RKO (cell line): ENCODE measurements around the gene FRMPD4.

Experiments
- DNase-seq: peaks from one replicate; pipeline ENCODE4 v3.0.0-alpha.2; 2016; ENCODE audit warnings: low spot score

Gene FRMPD4

DNA sequence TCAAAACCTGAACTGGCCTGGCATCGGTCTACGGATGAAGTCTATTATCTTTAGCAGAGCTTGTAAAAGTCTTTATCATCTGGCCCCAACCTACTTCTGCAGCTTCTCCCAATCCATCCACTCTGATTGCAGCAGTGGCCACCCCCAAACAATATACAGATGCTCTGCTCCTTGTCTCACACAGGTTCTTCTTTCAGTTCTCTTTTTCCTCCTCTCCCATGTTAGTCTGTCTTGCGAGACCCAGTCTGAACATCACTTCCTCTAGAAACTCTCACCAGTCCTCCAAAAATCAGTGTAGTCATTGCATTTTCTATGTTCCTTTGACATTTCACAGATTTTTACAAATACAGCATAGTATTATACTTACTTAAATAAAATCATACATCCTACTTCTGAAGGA is 163.0 kb downstream of the FRMPD4 start:
- DNase-seq, result no peak

DNA sequence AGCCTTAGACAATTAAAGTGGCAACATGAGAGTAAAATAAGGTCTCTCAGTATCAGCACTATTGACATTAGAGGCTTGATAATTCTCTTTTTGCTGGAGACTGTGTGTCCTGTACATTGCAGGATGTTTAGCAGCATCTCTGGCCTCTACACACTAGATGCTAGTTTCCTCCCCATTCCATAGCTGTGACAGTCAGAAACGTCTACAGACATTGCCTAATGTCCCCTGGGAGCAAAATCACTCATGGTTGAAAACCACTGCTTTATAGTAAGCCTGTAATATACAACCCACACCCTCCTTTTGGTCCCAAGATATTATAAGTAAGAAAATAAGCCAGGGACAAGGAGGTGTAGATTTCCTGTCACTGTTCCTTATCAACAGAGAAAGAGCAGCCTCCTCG is 166.0 kb downstream of the FRMPD4 start:
- no peak for DNase-seq

DNA sequence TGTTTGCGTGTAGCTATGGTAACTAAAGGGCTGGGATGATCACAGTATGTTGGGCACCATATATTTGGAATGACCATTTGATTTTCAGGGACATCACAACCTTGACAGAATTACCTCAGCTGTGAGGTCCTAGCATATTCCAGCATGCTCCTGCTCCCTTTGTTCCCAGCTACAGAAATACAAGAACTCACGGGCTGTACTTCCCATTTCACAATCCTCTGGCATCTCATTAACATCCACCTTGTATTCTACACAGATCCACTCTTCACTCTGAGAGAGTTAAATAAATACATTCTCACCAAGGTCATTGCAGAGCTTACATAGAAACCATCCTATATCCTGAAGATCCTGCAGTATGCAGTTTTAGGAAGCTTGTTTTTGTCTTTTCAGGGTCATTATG is 169.7 kb downstream of the FRMPD4 start:
- DNase-seq, result no peak

DNA sequence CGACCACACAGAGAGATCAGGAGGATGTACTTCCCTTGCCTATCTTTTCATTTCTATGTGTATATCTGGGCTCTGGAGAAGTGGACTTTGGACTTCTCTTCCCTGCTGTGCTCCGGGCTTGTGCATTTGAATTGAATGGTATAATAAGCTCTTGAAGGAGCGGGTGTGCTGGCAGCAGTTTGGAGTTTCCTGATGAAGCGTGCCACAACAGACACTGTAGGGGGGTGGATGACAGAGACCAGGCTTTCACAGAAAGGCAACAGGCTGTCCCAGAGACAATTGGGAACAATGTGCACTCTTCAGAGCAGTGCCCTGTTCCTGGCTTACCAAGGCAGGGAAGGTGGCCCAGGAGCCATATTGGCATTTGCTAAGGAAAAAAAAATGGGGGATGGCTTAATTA is 170.1 kb downstream of the FRMPD4 start:
- no peak for DNase-seq

- no peak for DNase-seq
These were observed 170.9 kb downstream of the FRMPD4 start for GRCh38 chrX:12309040-12309743.

GRCh38 chrX:12309744-12310076 is 171.4 kb downstream of the FRMPD4 start:
- no peak for DNase-seq

DNA sequence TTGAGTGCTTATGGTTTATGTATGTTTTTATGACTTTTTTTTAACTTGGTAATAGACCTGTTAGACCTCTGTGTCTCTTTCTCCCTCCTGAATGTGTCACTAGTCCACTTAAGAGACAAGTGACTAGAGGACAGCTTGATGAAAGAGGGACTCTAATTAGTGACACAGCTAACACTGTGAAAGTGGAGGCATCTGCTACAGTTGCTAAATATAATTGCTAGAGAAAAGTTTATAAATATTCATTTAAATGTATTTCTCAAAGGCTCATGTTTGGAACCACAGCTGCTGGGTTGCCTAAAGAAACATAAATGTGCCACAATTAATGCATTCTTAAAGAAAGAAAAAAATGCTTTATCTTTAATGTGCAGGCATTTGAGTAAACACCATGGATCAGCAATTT is 176.4 kb downstream of the FRMPD4 start:
- DNase-seq, result no peak

- DNase-seq, result no peak
These were observed 177.3 kb downstream of the FRMPD4 start for GRCh38 chrX:12315526-12315925.

DNA sequence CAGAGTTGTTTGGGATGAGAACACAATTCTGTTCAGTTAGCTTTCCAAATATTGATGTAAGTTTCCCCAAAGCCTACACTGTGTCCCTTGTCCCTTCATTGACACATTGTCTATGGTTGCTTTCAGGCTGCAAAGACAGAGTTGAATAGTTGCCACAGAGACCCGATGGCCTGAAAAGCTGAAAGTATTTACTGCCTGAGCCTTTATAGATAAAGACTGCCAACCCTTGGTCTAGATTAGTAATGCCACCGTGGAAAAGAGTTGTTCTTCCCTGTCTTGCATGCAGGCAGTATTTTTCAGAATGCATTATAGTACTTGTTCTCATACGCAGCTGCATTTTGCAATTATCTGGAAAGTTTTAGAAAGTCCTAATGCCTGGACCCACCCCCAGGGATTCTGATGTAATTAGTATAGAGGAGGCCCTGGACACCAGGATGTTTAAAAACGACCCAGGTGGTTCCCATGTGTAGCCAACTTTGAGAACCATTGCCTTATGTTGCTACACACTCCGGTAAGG is 180.8 kb downstream of the FRMPD4 start:
- no peak for DNase-seq

GRCh38 chrX:12319992-12320391 is 181.7 kb downstream of the FRMPD4 start:
- DNase-seq, result no peak

- DNase-seq, result no peak
These were observed 183.8 kb downstream of the FRMPD4 start for GRCh38 chrX:12322031-12322430.

DNA sequence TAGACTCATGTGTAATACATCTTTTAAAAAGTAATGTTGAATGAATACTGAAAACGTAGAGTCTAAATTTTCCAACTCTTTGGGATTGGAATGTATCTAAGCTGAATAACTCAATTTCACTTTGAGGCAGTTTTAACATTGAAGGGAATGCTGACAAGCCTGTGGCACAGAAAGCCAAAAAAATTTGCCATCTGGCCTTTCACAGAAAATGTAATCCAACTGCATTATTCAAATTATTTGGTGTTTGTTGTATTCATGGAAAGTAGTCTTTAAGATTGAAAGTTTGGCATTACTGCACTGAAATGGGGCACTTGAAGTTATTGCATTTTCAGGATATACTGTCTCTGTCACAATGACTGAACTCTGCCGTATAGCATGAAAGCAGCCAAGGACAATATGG is 186.9 kb downstream of the FRMPD4 start:
- DNase-seq, result no peak

GRCh38 chrX:12327836-12328235 is 189.6 kb downstream of the FRMPD4 start:
- no peak for DNase-seq

DNA sequence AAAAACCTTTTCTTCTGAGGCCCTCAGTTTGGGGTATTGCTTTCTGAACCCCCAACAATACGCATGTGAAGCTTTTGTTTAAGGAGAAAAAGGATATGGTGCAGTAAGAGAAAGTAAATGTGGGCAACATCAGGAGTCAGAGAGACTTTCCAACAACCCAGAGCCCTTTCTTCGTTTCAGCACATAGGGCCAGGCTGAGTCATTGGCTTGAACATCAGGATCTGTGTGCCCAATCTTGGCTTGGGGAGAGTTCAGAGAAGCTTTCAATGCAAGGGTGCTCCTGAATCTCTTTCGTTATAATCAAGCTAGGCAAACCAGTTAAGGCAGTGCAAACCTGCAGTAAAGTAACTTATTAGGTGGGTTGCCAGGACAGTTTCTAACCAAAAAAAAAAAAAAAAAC is 191.2 kb downstream of the FRMPD4 start:
- no peak for DNase-seq

GRCh38 chrX:12330841-12331240 is 192.6 kb downstream of the FRMPD4 start:
- no peak for DNase-seq

GRCh38 chrX:12332786-12333347 is 194.6 kb downstream of the FRMPD4 start:
- no peak for DNase-seq

- no peak for DNase-seq
These were observed 201.6 kb downstream of the FRMPD4 start for GRCh38 chrX:12339921-12340320.

DNA sequence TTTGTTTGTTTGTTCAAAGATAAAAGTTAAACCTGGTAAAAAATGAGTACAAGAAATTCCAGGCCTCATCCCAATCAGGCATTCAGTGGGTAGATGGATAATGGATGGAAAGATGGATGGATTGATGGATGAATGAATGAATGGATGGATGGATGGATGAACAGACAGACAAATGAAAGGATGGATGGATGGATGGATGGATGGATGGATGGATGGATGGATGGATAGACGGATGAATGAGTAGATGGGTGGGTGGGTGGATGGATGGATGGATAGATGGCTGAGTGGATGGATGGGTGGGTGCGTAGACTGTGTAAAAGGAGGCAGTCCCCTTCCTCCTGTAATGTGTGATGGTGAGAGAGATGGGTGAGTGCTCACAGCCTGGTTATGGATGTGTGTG is 206.7 kb downstream of the FRMPD4 start:
- DNase-seq, result no peak

- no peak for DNase-seq
These were observed 210.9 kb downstream of the FRMPD4 start for GRCh38 chrX:12349201-12349600.

DNA sequence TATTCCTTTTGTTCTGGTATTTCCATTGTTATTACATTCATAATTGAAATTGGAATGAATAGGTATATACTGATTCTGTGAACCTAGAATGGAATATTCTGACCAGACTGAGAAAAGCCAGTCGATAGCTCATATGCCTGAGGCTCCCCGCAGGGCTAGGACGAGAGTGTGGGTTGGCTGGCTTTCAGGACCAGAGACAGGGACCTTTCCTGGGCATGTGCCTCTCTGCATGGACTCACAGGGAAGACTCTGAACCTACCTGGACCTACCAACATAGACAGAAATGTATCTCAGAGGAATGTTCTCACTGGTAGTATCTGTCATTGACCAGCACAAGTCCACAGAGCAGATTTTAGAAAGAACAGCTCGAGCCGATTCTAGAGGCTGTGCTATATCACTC is 214.6 kb downstream of the FRMPD4 start:
- DNase-seq, result no peak

DNA sequence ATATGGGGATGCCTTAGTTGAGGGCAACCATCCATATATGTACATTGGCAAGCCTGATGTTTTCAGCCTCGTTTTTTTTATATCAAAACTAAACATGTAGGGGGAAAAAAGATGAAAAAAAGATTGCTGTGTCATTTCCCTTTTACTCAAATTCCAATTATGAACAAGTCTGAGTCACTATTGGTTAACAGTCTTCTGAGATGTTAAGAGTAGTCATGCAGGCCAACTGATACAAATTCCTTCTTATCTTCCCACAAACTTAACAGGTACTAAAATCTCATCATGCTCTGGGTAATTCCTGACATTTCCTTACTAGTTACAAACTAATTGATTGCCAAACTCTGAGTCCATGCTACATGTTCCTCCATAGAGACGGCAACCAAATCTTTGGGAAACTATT is 222.1 kb downstream of the FRMPD4 start:
- peak; percentile 50 for DNase-seq

DNA sequence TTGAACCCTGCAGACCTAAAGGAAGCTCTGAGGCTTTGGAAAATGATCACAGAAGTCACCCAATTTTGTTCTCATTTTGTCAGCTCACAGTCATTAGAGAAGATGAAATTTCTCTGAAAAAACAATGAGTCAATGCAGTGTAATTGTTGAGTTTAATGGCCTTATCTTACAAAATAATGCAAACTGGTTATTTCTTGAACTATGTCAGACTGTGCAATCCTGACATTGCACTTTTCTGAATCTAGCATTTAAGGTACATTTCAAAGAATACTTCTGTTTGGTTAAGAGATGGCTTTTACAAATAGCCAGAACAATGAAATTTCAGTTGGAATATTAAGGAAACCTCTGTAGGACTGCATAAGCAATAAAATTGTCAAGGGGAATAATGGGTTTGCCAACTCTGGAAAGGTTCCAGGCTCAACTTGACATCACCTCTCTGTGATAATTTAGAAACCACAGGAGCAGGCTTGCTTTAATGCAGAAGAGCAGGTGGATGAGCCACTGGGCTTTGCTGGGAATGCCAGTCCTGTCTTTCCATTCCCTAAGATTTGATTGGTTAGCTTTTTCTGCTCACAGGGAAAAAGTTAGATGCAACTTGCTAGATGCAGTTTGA is 222.8 kb downstream of the FRMPD4 start:
- DNase-seq, result no peak

GRCh38 chrX:12363216-12363615 is 224.9 kb downstream of the FRMPD4 start:
- DNase-seq, result no peak

DNA sequence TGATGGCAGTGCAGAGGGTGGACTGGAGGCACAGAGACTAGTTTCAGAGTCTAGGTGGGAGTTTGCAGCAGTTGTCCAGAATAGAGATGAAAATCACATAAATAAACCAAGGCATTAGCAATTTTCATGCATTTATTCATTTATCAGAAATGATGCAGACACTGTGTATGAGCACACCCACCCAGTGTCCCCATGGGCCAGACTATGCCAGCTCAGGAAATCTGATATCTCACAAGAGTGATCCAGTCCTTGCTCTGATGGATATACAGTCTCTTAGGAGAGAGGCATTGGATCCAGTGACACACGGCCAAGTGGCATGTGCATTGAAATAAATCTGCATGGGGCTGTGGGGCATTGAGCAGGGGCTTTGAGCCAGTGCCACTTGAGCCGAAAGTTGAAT is 228.2 kb downstream of the FRMPD4 start:
- DNase-seq, result no peak
